DND-41 (cell line): ENCODE data around the gene HNRNPH2.

Source experiments
- CTCF ChIP-seq: IDR thresholded peaks from 2 replicates; pipeline ENCODE4 v1.5.1; 2012; ENCODE audit warnings: borderline replicate concordance, low read length, moderate library complexity, mild to moderate bottlenecking; ENCODE audit not compliant: poor library complexity, severe bottlenecking; ENCODE audit errors: extremely low read depth
- EZH2 ChIP-seq: IDR thresholded peaks from 3 replicates; pipeline ENCODE4 v1.6.1; 2012; ENCODE audit warnings: borderline replicate concordance, low read depth, mild to moderate bottlenecking, moderate library complexity, low read length, inconsistent platforms; ENCODE audit not compliant: severe bottlenecking

DNA sequence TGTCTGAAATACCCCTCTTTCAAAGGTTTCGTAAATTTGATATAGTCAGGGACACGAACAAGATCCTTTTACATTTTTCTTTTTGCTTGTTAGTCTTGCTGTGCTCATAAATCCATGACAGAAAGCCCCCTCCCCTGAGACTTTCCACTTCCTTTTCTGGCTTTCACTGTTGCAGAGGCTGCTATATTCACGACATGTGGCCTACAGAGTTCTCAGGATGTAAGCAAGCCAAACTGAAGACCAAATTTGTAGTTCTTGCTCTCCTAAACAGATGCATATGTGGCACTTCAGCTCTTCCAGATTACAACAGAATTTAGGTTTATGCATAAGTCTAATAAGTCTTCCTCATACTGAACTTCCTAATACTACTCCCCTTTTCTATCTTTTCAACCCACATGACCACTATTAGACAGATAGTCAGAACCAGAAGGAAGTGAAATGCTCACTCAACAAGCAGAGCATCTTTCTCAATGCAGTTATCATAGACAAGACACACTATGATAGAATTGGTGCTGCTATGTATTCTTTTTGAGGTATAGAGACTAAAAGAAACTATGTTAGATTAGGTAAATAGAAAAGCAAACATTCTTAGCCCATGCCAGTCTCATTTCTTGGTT is 37.0 kb upstream of the HNRNPH2 start:
- TF ChIP-seq CTCF, result no peak
- no peak for TF ChIP-seq EZH2
